WI38 (cell line): ENCODE results near the gene SIMC1.

Source experiments
- H3K4me3 ChIP-seq: 2 replicates; pipeline ENCODE4 v1.5.1; 2011; ENCODE audit warnings: low read depth, mild to moderate bottlenecking, control low read depth, low read length
- TF ChIP-seq, protein P1 (sequence below): IDR thresholded peaks from 2 replicates; pipeline ENCODE4 v1.5.1; 2012; ENCODE audit warnings: low read depth, mild to moderate bottlenecking, control low read depth, low read length

SIMC1 gene

DNA sequence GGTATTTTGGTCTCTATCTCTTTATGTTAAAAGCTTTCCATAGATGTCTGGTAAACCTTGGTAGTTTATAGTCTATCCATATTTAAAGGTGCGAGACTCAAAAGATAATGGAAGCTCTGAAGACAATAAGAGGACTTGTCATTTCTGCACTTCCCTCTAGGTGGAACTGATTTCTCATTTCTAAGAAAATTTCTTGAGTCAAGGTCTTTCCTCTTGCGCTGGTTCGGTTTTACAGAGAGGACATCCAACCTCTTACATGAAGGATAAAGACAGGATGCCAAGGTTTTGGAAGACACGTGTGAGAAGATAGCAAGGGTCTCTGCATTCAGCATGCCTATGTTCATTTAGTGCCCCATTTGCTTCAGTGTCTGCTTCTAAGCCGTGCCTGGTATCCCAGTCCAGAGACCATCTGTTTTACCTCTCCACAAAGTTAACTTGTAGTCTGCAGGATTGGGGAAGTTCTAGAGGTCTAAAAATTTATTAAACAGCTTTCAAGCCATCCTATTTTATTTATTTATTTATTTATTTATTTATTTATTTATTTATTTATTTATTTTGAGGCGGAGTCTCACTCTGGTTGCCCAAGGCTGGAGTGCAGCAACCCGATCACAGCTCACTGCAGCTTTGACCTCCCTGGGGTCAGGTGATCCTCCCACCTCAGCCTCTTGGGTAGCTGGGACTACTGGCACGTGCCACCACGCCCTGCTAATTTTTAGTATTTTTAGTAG, 81.8 kb downstream of the SIMC1 start:
- TF ChIP-seq, protein P1, sequence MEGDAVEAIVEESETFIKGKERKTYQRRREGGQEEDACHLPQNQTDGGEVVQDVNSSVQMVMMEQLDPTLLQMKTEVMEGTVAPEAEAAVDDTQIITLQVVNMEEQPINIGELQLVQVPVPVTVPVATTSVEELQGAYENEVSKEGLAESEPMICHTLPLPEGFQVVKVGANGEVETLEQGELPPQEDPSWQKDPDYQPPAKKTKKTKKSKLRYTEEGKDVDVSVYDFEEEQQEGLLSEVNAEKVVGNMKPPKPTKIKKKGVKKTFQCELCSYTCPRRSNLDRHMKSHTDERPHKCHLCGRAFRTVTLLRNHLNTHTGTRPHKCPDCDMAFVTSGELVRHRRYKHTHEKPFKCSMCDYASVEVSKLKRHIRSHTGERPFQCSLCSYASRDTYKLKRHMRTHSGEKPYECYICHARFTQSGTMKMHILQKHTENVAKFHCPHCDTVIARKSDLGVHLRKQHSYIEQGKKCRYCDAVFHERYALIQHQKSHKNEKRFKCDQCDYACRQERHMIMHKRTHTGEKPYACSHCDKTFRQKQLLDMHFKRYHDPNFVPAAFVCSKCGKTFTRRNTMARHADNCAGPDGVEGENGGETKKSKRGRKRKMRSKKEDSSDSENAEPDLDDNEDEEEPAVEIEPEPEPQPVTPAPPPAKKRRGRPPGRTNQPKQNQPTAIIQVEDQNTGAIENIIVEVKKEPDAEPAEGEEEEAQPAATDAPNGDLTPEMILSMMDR, result no peak
- H3K4me3 ChIP-seq, result no peak overlapping the region

DNA sequence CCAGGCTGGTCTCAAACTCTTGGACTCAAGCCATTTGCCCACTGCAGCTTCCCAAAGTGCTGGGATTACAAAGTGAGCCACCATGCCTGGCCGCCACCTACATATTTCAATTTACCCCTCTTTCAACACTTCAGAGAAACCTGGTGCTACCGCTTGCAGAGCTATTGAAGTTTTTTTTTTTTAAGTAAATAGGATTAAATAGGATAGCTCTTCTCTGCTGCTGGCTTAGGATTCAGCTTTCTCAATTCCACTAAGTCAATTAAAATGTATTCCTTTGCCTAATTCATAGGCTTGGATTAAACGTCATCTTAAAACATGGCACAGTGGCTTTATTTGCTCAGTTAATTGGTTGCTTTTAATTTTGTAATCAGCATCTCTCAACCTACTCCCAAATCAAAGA, 82.4 kb downstream of the SIMC1 start:
- TF ChIP-seq, protein P1, result no peak
- H3K4me3 ChIP-seq, result no peak overlapping the region

DNA sequence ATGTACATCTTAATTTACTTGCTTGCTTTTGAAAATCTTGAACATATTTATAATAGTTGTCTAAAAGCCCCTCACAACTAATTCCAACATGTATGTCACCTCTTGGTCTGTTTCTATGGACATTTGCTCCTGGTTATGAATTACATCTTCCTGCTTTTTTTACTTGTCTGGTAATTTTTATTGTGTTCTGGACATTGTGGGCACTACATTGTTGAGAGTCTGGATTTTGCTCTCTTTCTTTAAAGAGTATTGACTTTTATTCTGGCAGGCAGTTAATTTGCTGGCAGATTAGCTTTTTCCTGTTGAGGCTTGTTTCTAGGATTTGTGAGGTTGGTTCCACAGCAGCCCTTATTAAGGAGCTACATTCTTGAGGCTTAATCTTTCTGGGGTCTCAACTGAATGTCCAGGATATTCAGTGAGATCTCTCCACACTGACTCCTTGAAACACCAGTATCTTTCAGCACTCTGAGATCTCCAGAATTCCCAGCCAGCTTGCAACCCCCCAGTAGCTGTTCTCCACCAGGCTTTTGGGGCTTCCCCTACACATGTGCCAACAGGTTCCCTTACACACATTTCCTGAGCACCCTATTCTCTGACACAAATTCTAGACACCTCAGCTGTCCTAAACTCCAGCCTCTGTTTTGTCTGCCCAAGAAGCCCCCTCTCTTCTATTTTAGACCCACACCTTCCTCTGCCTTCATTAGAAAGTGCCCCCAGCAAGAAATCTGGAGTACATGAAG, 96.0 kb downstream of the SIMC1 start:
- TF ChIP-seq, protein P1, result no peak
- no peak overlapping the region for H3K4me3 ChIP-seq

DNA sequence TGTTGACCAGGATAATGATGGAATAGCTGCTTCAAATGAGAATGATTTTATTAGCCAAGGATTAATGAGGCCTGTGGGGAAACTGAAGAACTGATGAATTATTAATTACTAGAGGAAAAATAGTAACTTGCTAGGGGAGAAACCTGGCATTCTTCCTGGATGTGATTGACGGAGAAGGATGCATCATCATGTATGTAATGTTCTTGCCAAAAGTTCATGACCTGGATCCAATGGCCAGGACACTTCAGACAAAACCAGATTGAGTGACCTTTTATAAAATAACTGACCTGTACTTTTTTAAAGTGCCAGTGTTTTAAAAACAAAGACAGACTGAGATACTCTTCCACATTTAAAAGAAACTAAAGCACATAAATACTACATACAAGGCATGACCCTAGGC, 99.7 kb downstream of the SIMC1 start:
- no peak overlapping the region for H3K4me3 ChIP-seq
- TF ChIP-seq, protein P1, result no peak

DNA sequence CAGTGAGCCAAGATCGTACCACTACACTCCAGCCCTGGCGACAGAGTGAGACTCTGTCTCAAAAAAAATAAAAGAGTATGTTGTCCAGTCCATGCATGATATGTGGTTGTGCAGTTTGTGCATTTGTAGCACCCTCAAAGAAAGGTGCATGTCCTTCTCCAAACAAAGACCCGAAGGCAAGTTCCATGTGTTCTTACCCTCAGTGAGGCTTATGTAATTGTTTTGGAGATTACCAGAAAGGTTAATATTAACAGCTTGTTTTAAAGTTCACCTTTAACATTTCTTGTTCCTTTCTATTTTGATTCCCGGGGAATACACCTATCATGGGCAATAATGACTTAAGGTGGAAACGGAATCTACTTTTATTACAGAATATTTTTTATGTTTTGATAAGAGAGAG, 101.1 kb downstream of the SIMC1 start:
- H3K4me3 ChIP-seq, result no peak overlapping the region
- TF ChIP-seq, protein P1, result no peak

DNA sequence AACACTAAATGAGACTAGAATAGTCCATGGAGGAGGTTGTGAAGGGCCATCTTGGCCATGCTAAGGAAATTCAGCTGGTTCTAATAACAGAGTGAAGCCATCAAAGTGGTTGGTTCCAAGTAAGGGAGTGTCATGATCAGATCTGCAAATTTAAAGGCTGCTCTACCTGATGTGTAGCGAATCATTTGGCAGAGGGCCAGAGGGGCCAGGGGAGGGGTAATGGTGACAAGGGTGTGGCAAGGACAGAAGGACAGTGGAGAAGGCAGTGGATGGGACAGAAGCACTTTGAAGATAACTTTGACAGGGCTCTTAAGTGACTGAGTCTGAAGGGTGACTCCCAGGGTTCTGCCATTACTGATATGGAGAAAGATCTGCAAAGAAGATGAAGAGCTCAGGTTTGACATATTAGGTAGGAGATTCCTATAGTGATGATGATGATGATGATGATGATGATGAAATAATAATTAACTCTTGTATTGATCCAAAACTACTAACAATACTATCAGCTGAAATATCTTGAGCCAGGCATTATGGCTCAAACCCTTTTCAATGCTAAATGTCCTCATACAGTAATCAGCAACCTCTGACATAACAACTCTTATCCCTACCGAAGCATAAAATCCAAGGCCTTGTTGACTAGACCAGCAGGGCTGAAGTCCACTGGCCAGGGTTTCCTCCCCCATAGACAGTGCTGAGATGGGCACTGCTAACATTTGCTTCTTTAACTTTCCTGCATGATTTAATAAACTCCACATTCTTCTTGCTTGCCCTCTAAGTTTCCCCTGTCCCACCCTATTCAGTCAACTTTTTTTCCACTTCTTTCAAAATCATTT, 103.3 kb downstream of the SIMC1 start:
- no peak overlapping the region for H3K4me3 ChIP-seq
- TF ChIP-seq, protein P1, result no peak
